ENCODE results near the gene PCP4.

The PCP4 gene

GRCh38 chr21:39924577-39925308 is 57.5 kb downstream of the PCP4 start:
- DNase-seq = no peak

GRCh38 chr21:39927304-39927886 is 60.2 kb downstream of the PCP4 start:
- no peak for DNase-seq

- no peak for DNase-seq
Measured at GRCh38 chr21:39932335-39932734, 65.1 kb downstream of the PCP4 start.

GRCh38 chr21:39934895-39935294 is 67.7 kb downstream of the PCP4 start:
- no peak for DNase-seq

- DNase-seq = no peak
Measured at GRCh38 chr21:39935716-39936115, 68.5 kb downstream of the PCP4 start.

GRCh38 chr21:39938086-39938625 is 70.9 kb downstream of the PCP4 start:
- DNase-seq = no peak

- no peak for DNase-seq
Measured at GRCh38 chr21:39946199-39946598, 79.0 kb downstream of the PCP4 start.

- no peak for DNase-seq
Measured at GRCh38 chr21:39947031-39947430, 79.8 kb downstream of the PCP4 start.

GRCh38 chr21:39951183-39952101 is 84.2 kb downstream of the PCP4 start:
- DNase-seq = no peak

GRCh38 chr21:39952265-39952664 is 85.0 kb downstream of the PCP4 start:
- no peak for DNase-seq

- no peak for DNase-seq
Measured at GRCh38 chr21:39954570-39954969, 87.3 kb downstream of the PCP4 start.

- DNase-seq = no peak
Measured at GRCh38 chr21:39955326-39955725, 88.1 kb downstream of the PCP4 start.

- DNase-seq = no peak
Measured at GRCh38 chr21:39956586-39956985, 89.3 kb downstream of the PCP4 start.

GRCh38 chr21:39958731-39959130 is 91.5 kb downstream of the PCP4 start:
- no peak for DNase-seq

GRCh38 chr21:39961251-39961650 is 94.0 kb downstream of the PCP4 start:
- no peak for DNase-seq

GRCh38 chr21:39965026-39965425 is 97.8 kb downstream of the PCP4 start:
- DNase-seq = no peak

GRCh38 chr21:39966786-39967185 is 99.5 kb downstream of the PCP4 start:
- no peak for DNase-seq

- DNase-seq = no peak
Measured at GRCh38 chr21:39968010-39968409, 100.8 kb downstream of the PCP4 start.

GRCh38 chr21:39969691-39970364 is 102.6 kb downstream of the PCP4 start:
- DNase-seq = no peak

- no peak for DNase-seq
Measured at GRCh38 chr21:39971956-39972355, 104.7 kb downstream of the PCP4 start.

- DNase-seq = no peak
Measured at GRCh38 chr21:39972471-39972870, 105.2 kb downstream of the PCP4 start.

- no peak for DNase-seq
Measured at GRCh38 chr21:39972976-39973770, 105.9 kb downstream of the PCP4 start.

Measured in CD4-positive, alpha-beta T cell treated with Interleukin-4 for 4 hours (primary cell).